Measurements from ENCODE around the gene EPN2. TPM values are rescaled to one million over a fixed set of nuclear protein-coding genes. Genes with fewer than 3 reads are reported as not detected.
"Not testable (repeated sequence)": the region's sequence is repeated elsewhere in the genome, so short reads cannot be mapped to it uniquely, and the experiment has no call there.

EPN2 gene
- total and polyA plus RNA-seq, 2 experiments from 2014 or later, result 19.0 to 35.9 TPM

DNA sequence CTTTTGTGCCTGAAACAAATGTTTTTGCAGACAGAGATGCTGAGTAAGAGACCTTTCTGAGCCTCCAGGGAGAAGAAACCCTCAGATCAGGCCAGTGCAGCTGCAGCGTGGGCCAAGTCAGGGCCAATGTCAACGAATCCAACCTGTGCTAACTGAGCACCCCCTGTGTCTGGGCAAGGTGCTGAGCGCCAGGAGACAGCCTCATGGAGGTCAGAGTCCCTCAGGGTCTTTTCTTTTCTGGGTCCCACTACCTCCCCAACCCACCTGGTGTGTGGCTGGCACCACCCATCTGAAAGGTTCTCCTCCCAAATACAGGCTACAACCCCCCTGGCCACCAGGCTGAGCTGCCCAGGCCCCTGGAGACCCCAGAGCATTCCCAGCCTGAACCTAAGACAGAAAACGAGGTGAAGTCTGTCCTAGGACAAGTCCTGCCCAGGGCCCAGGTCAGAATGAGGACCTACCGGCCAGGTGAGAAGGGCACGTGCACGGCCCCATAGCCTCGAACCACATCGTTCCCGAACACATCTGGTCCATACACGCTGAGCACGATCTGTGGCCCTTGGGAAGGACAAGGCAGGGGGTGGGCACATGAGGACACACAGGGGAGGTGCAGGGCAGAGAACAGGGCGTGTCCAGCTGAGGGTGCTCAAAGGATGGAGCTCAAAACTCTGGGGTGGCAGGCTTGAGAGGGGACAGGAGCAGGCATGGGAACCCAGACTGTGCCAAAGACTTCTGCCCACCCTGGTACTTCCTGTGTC, 110.3 kb downstream of the EPN2 start:
- Histone ChIP-seq H3K36me3 (replicated peaks; ENCODE audit: insufficient read depth, low read depth) (no peaks in the 10 kb centered on the region), H3K4me1 (ENCODE audit: insufficient read depth) (peaks cover 38% of the 10 kb centered on the region), H2AFZ (no peak overlapping the region), H3K4me2 (no peak overlapping the region), H3K27ac (peak overlapping the region; percentile 79), H3K9me2 (replicated peaks; ENCODE audit: insufficient read depth) (no peaks in the 10 kb centered on the region), H3K4me3 (no peak overlapping the region), H4K20me1 (ENCODE audit: insufficient read depth, poor library complexity, severe bottlenecking) (no peaks in the 10 kb centered on the region), H3K27me3 (no peaks in the 10 kb centered on the region), H3K9me3 (ENCODE audit: low read depth) (no peaks in the 10 kb centered on the region), H3K79me2 (no peaks in the 10 kb centered on the region)
- 89% methylated on average over 13 of the region's 13 CpGs for WGBS (ENCODE audit: low lambda C conversion rate, missing lambda C conversion rate)
- TF ChIP-seq EZH2 (IDR thresholded peaks at IDR 0.05; ENCODE audit: borderline replicate concordance) (no peak), EZH2phosphoT487 (IDR thresholded peaks at IDR 0.05; ENCODE audit: low read depth, severe bottlenecking, unreplicated experiment) (no peak)
- TF ChIP-seq, protein P1, sequence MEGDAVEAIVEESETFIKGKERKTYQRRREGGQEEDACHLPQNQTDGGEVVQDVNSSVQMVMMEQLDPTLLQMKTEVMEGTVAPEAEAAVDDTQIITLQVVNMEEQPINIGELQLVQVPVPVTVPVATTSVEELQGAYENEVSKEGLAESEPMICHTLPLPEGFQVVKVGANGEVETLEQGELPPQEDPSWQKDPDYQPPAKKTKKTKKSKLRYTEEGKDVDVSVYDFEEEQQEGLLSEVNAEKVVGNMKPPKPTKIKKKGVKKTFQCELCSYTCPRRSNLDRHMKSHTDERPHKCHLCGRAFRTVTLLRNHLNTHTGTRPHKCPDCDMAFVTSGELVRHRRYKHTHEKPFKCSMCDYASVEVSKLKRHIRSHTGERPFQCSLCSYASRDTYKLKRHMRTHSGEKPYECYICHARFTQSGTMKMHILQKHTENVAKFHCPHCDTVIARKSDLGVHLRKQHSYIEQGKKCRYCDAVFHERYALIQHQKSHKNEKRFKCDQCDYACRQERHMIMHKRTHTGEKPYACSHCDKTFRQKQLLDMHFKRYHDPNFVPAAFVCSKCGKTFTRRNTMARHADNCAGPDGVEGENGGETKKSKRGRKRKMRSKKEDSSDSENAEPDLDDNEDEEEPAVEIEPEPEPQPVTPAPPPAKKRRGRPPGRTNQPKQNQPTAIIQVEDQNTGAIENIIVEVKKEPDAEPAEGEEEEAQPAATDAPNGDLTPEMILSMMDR (IDR thresholded peaks at IDR 0.05; ENCODE audit: poor library complexity), result no peak
- DNase-seq (ENCODE audit: low spot score), result no peak

DNA sequence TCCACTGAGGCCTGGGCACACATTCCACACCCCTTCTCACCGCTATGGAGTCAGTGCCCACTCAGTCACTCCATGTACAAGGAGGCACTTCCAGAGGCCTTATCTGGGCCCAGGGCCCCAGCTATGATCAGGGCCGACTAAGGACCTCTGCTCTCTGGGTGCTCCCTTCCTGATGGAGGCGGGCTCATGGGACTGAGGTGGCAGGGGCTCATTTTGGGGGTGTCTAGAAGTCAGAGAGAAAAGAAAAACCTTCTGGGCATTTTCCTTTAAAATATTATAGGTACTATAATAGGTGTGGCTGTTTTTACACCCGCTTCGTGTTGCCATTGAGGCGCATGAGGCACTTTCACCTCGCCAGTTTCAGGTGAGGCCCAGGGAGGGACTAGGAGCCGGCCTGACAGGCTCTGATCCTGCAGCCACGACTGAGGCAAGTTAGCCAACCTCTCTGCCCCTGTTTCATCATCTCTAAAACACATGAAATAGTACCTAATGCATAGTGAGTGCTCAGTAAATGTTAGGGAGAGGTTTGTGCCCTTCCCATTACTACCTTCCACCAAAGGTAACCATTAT, 111.0 kb downstream of the EPN2 start:
- Histone ChIP-seq H4K20me1 (ENCODE audit: insufficient read depth, poor library complexity, severe bottlenecking) (no peaks in the 10 kb centered on the region), H3K27ac (peak overlapping the region; percentile 79), H3K27me3 (no peaks in the 10 kb centered on the region), H3K4me3 (no peak overlapping the region), H3K79me2 (no peaks in the 10 kb centered on the region), H3K9me3 (ENCODE audit: low read depth) (no peaks in the 10 kb centered on the region), H3K4me2 (no peak overlapping the region), H3K36me3 (replicated peaks; ENCODE audit: insufficient read depth, low read depth) (no peaks in the 10 kb centered on the region), H3K9me2 (replicated peaks; ENCODE audit: insufficient read depth) (no peaks in the 10 kb centered on the region), H2AFZ (no peak overlapping the region), H3K4me1 (ENCODE audit: insufficient read depth) (peaks cover 36% of the 10 kb centered on the region)
- WGBS (ENCODE audit: low lambda C conversion rate, missing lambda C conversion rate), result 89% methylated on average over 9 of the region's 9 CpGs
- TF ChIP-seq EZH2phosphoT487 (IDR thresholded peaks at IDR 0.05; ENCODE audit: low read depth, severe bottlenecking, unreplicated experiment) (no peak), EZH2 (IDR thresholded peaks at IDR 0.05; ENCODE audit: borderline replicate concordance) (no peak)
- TF ChIP-seq, protein P1 (IDR thresholded peaks at IDR 0.05; ENCODE audit: poor library complexity), result no peak
- no peak for DNase-seq (ENCODE audit: low spot score)

DNA sequence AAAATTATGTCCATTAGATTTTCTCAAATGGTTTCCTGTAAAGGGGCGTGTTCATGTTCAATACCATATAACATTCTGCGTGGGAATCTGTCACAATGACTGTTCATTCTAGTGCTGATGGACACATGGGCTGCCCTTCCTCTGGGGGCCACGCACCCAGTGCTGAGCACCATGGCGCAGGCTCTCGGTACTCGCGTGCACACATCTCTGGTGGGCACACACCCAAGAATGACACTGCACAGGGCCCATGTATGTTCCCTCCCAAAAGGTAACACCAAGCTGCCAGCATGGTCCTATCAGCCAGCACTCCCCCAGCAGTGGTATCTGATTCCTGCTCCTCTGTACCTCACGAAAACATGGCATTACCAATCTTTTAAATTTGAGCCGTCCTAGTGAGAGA, 111.6 kb downstream of the EPN2 start:
- Histone ChIP-seq H4K20me1 (ENCODE audit: insufficient read depth, poor library complexity, severe bottlenecking) (no peaks in the 10 kb centered on the region), H3K9me2 (replicated peaks; ENCODE audit: insufficient read depth) (no peaks in the 10 kb centered on the region), H3K4me3 (no peak overlapping the region), H3K36me3 (replicated peaks; ENCODE audit: insufficient read depth, low read depth) (no peaks in the 10 kb centered on the region), H3K27ac (no peak overlapping the region), H3K79me2 (no peaks in the 10 kb centered on the region), H2AFZ (no peak overlapping the region), H3K27me3 (no peaks in the 10 kb centered on the region), H3K9me3 (ENCODE audit: low read depth) (no peaks in the 10 kb centered on the region), H3K4me2 (no peak overlapping the region), H3K4me1 (ENCODE audit: insufficient read depth) (peaks cover 36% of the 10 kb centered on the region)
- no peak for DNase-seq (ENCODE audit: low spot score)
- 96% methylated on average over 9 of the region's 9 CpGs for whole genome bisulfite sequencing (ENCODE audit: low lambda C conversion rate, missing lambda C conversion rate)
- TF ChIP-seq EZH2phosphoT487 (IDR thresholded peaks at IDR 0.05; ENCODE audit: low read depth, severe bottlenecking, unreplicated experiment) (no peak), EZH2 (IDR thresholded peaks at IDR 0.05; ENCODE audit: borderline replicate concordance) (no peak)
- TF ChIP-seq, protein P1 (IDR thresholded peaks at IDR 0.05; ENCODE audit: poor library complexity), result no peak

DNA sequence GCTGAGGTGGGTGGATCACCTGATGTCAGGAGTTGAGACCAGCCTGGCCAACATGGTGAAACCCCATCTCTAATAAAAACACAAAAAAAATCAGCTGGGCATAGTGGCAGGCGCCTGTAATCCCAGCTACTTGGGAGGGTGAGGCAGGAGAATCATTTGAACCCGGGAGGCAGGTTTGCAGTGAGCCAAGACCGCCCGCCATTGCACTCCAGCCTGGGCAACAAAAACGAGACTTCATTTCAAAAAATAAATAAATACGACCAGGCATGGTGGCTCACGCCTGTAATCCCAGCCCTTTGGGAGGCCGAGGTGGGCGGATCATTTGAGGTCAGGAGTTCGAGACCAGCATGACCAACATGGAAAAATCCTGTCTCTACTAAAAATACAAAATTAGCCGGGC, 116.2 kb downstream of the EPN2 start:
- H3K27ac ChIP-seq; H3K36me3 ChIP-seq (replicated peaks; ENCODE audit: insufficient read depth, low read depth); H3K4me1 ChIP-seq (ENCODE audit: insufficient read depth); H3K79me2 ChIP-seq; H3K4me3 ChIP-seq; H2AFZ ChIP-seq; H3K4me2 ChIP-seq; H3K9me3 ChIP-seq (ENCODE audit: low read depth); H3K27me3 ChIP-seq; DNase-seq (ENCODE audit: low spot score); H4K20me1 ChIP-seq (ENCODE audit: insufficient read depth, poor library complexity, severe bottlenecking); H3K9me2 ChIP-seq (replicated peaks; ENCODE audit: insufficient read depth): not testable (repeated sequence)
- 100% methylated on average over 11 of the region's 11 CpGs for WGBS (ENCODE audit: low lambda C conversion rate, missing lambda C conversion rate)

All from hepatocyte (in vitro differentiated cells).